IMR-90 (cell line): ENCODE results near the gene MCUB. TPM values are rescaled to one million over a fixed set of nuclear protein-coding genes. Genes with fewer than 3 reads are reported as not detected.

Experiments used
- ATAC-seq: fragments of 200-7000 bp; cut with Tn5 transposase; 2 replicates; pipeline ENCODE4 v1.9.1; 2020; ENCODE audit warnings: low read depth, mild to moderate bottlenecking, moderate library complexity
- BruUV-seq: library from RNA; stranded (reverse); fragments of 400-500 nt; replicated peaks from 2 replicates; lab custom pipeline; 2021; lab: Mats Ljungman, UMichigan
- CTCF ChIA-PET: fragments of 300-600 bp; formaldehyde crosslinking; extraction: SDS; loops from one replicate; lab custom pipeline; 2021; ENCODE audit warnings: antibody characterized with exemption; lab: Yijun Ruan, JAX
- POLR2A ChIA-PET: fragments of 300-600 bp; sonication (Branson Sonifier 250); formaldehyde crosslinking; loops from one replicate; lab custom pipeline; 2022; ENCODE audit warnings: antibody characterized with exemption; ENCODE audit not compliant: unreplicated experiment; lab: Charles Lee
- DNase-seq: peaks from one replicate; pipeline ENCODE4 v3.0.0; 2013
- H2AFZ ChIP-seq: replicated peaks from 2 replicates; pipeline ENCODE3; 2013; ENCODE audit warnings: low read length, mild to moderate bottlenecking; ENCODE audit not compliant: poor library complexity
- H2AK5ac ChIP-seq: 2 replicates; pipeline ENCODE4 v1.6.1; 2013; ENCODE audit warnings: low read depth, low read length, inconsistent platforms
- H2AK9ac ChIP-seq: replicated peaks from 2 replicates; pipeline ENCODE3; 2013; ENCODE audit warnings: mild to moderate bottlenecking, low read depth, low read length, moderate library complexity; ENCODE audit not compliant: poor library complexity
- H2BK120ac ChIP-seq: 2 replicates; pipeline ENCODE4 v1.6.1; 2013; ENCODE audit warnings: low read depth, low read length, inconsistent platforms
- H2BK15ac ChIP-seq: 3 replicates; pipeline ENCODE4 v1.6.1; 2013; ENCODE audit warnings: low read depth, low read length, inconsistent platforms
- H2BK20ac ChIP-seq: 2 replicates; pipeline ENCODE4 v1.6.1; 2013; ENCODE audit warnings: low read depth, mild to moderate bottlenecking, inconsistent platforms, low read length, moderate library complexity
- H2BK5ac ChIP-seq: 2 replicates; pipeline ENCODE4 v1.6.1; 2013; ENCODE audit warnings: mild to moderate bottlenecking, low read depth, low read length, inconsistent platforms; ENCODE audit not compliant: poor library complexity, severe bottlenecking
- H3K14ac ChIP-seq: replicated peaks from 2 replicates; pipeline ENCODE4 v1.6.1; 2013; ENCODE audit warnings: low read depth, low read length, inconsistent platforms
- H3K18ac ChIP-seq: 2 replicates; pipeline ENCODE4 v1.6.1; 2013; ENCODE audit warnings: low read depth, low read length, control low read depth
- H3K23ac ChIP-seq: 2 replicates; pipeline ENCODE4 v1.6.1; 2013; ENCODE audit warnings: low read depth, low read length, inconsistent platforms
- H3K27ac ChIP-seq: 2 replicates; pipeline ENCODE4 v1.5.1; 2013; ENCODE audit warnings: mild to moderate bottlenecking, control low read depth, low read length; ENCODE audit not compliant: insufficient read depth
- H3K27me3 ChIP-seq: 2 replicates; pipeline ENCODE4 v1.6.1; 2013; ENCODE audit warnings: low read length; ENCODE audit not compliant: control insufficient read depth, insufficient read depth
- H3K36me3 ChIP-seq: 2 replicates; pipeline ENCODE4 v1.6.1; 2013; ENCODE audit warnings: low read length, mixed read lengths; ENCODE audit not compliant: control insufficient read depth, insufficient read depth
- H3K4ac ChIP-seq: 2 replicates; pipeline ENCODE4 v1.6.1; 2013; ENCODE audit warnings: low read depth, low read length, inconsistent platforms
- H3K4me1 ChIP-seq: 2 replicates; pipeline ENCODE4 v1.6.1; 2013; ENCODE audit warnings: low read length, mixed read lengths; ENCODE audit not compliant: control insufficient read depth, insufficient read depth
- H3K4me2 ChIP-seq: 2 replicates; pipeline ENCODE4 v1.6.1; 2013; ENCODE audit warnings: low read depth, mild to moderate bottlenecking, control low read depth, low read length, moderate library complexity
- H3K4me3 ChIP-seq: 2 replicates; pipeline ENCODE4 v1.5.1; 2013; ENCODE audit warnings: low read depth, mild to moderate bottlenecking, control low read depth, low read length, moderate library complexity; ENCODE audit not compliant: insufficient read depth
- H3K56ac ChIP-seq: 2 replicates; pipeline ENCODE4 v1.6.1; 2013; ENCODE audit warnings: low read length, inconsistent platforms; ENCODE audit not compliant: insufficient read depth; ENCODE audit errors: extremely low read depth
- H3K79me1 ChIP-seq, 2 experiments: 2 replicates each; pipeline ENCODE4 v1.6.1; 2013; ENCODE audit warnings: low read length in 2 of 2, inconsistent platforms in 1 of 2, low read depth in 1 of 2
- H3K9ac ChIP-seq: 2 replicates; pipeline ENCODE4 v1.6.1; 2013; ENCODE audit warnings: low read depth, low read length, control low read depth
- H3K9me1 ChIP-seq: 2 replicates; pipeline ENCODE4 v1.6.1; 2013; ENCODE audit warnings: low read length, inconsistent platforms; ENCODE audit not compliant: insufficient read depth
- H3K9me3 ChIP-seq: 2 replicates; pipeline ENCODE4 v1.6.1; 2013; ENCODE audit warnings: low read length; ENCODE audit not compliant: control insufficient read depth, insufficient read depth
- H4K20me1 ChIP-seq: 2 replicates; pipeline ENCODE4 v1.6.1; 2013; ENCODE audit warnings: low read length, inconsistent platforms; ENCODE audit not compliant: insufficient read depth
- H4K5ac ChIP-seq: 2 replicates; pipeline ENCODE4 v1.6.1; 2013; ENCODE audit warnings: mild to moderate bottlenecking, low read depth, low read length, control low read depth
- H4K8ac ChIP-seq, 2 experiments: 2 replicates each; pipeline ENCODE4 v1.6.1; 2013; ENCODE audit warnings: low read depth in 2 of 2, low read length in 2 of 2, control low read depth in 1 of 2, inconsistent platforms in 1 of 2
- H4K91ac ChIP-seq: 2 replicates; pipeline ENCODE4 v1.6.1; 2013; ENCODE audit warnings: low read depth, low read length, inconsistent platforms; ENCODE audit not compliant: insufficient read depth
- BHLHE40 ChIP-seq: fragments of 150-350 bp; IDR thresholded peaks from 2 replicates; pipeline ENCODE4 v1.6.1; 2016; ENCODE audit warnings: mild to moderate bottlenecking, low read depth, low read length
- CEBPB ChIP-seq: IDR thresholded peaks from 2 replicates; pipeline ENCODE4 v1.6.1; 2012; ENCODE audit warnings: low read depth, low read length, improper control_type of control experiment
- CHD1 ChIP-seq: IDR thresholded peaks from 2 replicates; pipeline ENCODE4 v1.6.1; 2012; ENCODE audit warnings: low read depth, low read length, improper control_type of control experiment
- CTCF ChIP-seq: conservative IDR thresholded peaks from 2 replicates; pipeline ENCODE4 v1.5.1; 2012; ENCODE audit warnings: mild to moderate bottlenecking, low read depth, low read length, improper control_type of control experiment
- FOS ChIP-seq: fragments of 150-350 bp; IDR thresholded peaks from 2 replicates; pipeline ENCODE4 v1.6.1; 2016; ENCODE audit warnings: low read depth, low read length
- MAFK ChIP-seq: IDR thresholded peaks from 2 replicates; pipeline ENCODE4 v1.6.1; 2012; ENCODE audit warnings: low read depth, low read length, improper control_type of control experiment
- MAZ ChIP-seq: IDR thresholded peaks from 2 replicates; pipeline ENCODE4 v1.6.1; 2012; ENCODE audit warnings: low read depth, mild to moderate bottlenecking, low read length, improper control_type of control experiment, moderate library complexity, borderline replicate concordance
- MXI1 ChIP-seq: IDR thresholded peaks from 2 replicates; pipeline ENCODE4 v1.6.1; 2012; ENCODE audit warnings: low read depth, mild to moderate bottlenecking, low read length, moderate library complexity, borderline replicate concordance
- POLR2A ChIP-seq: IDR thresholded peaks from 2 replicates; pipeline ENCODE4 v1.6.1; 2012; ENCODE audit warnings: mild to moderate bottlenecking, low read depth, low read length
- RAD21 ChIP-seq: IDR thresholded peaks from 2 replicates; pipeline ENCODE4 v1.6.1; 2012; ENCODE audit warnings: low read length, improper control_type of control experiment
- RCOR1 ChIP-seq: IDR thresholded peaks from 2 replicates; pipeline ENCODE4 v1.6.1; 2012; ENCODE audit warnings: mild to moderate bottlenecking, low read length, improper control_type of control experiment; ENCODE audit not compliant: insufficient replicate concordance
- SMC3 ChIP-seq: fragments of 150-350 bp; IDR thresholded peaks from 2 replicates; pipeline ENCODE4 v1.6.1; 2016; ENCODE audit warnings: low read depth, mild to moderate bottlenecking, antibody characterized with exemption, low read length, moderate library complexity
- USF2 ChIP-seq: fragments of 150-350 bp; IDR thresholded peaks from 2 replicates; pipeline ENCODE4 v1.6.1; 2017; ENCODE audit warnings: mild to moderate bottlenecking, antibody characterized with exemption, low read length, low read depth
- dilution Hi-C: fragments of 300-500 bp; cut with HindIII; formaldehyde crosslinking; loops from one replicate; pipeline ENCODE4 v1.14.3; 2018; ENCODE audit warnings: low sequenced_read_pairs; ENCODE audit not compliant: unreplicated experiment
- in situ Hi-C: fragments of 300-500 bp; cut with MboI; formaldehyde crosslinking; loops from 3 replicates; pipeline ENCODE4 v1.14.3; 2019; ENCODE audit warnings: low sequenced_read_pairs, inconsistent platforms, mixed read lengths
- intact Hi-C: fragments of 100-400 bp; cut with micrococcal nuclease; formaldehyde crosslinking; loops from 2 replicates; pipeline ENCODE4 v1.10.0; 2022
- polyA plus RNA-seq, 3 experiments: library from polyadenylated mRNA; depleted of rRNA; stranded (reverse); fragments of >200 nt; gene quantifications; 2 replicates each; pipeline ENCODE4 v1.2.3, GENCODE V29; 2012; ENCODE audit warnings: low replicate concordance in 1 of 3
- total RNA-seq: library from RNA; depleted of rRNA; stranded (reverse); fragments of >200 nt; gene quantifications from 2 replicates; pipeline ENCODE4 v1.2.3, GENCODE V29; 2012
- TF ChIP-seq, protein P1 (sequence below): fragments of 150-350 bp; IDR thresholded peaks from 2 replicates; pipeline ENCODE4 v1.6.1; 2016; ENCODE audit warnings: low read depth, mild to moderate bottlenecking, low read length, moderate library complexity, borderline replicate concordance

The MCUB gene
- total and polyA plus RNA-seq, 2 of the 4 experiments (the other 2 are of a cell fraction), result 18.5 to 20.4 TPM

- Histone ChIP-seq H3K14ac (no peak overlapping the region), H4K91ac (no peak overlapping the region), H2BK15ac (no peak overlapping the region), H2AK5ac (no peak overlapping the region), H3K36me3 (peaks cover 48% of the 10 kb centered on the region), H2BK120ac (no peak overlapping the region), H2AFZ (no peak overlapping the region), H4K20me1 (no peaks in the 10 kb centered on the region), H3K9me1 (no peaks in the 10 kb centered on the region), H3K18ac (no peak overlapping the region), H3K27me3 (no peaks in the 10 kb centered on the region), H3K27ac (no peak overlapping the region), H3K9ac (no peak overlapping the region), H3K9me3 (no peaks in the 10 kb centered on the region), H3K56ac (no peak overlapping the region), H4K5ac (no peak overlapping the region), H4K8ac (no peak overlapping the region), H3K4me2 (no peak overlapping the region), H3K4me1 (no peaks in the 10 kb centered on the region), H3K23ac (no peak overlapping the region), H3K4me3 (no peak overlapping the region), H2BK20ac (no peak overlapping the region), H3K4ac (no peak overlapping the region), H3K79me1 (peaks cover 0 to under 1% of the 10 kb centered on the region in 2 experiments; a peak in 1 of 4 replicates), H2AK9ac (no peak overlapping the region), H2BK5ac (no peak overlapping the region)
- dilution Hi-C loops, result no loop called here
- ChIA-PET POLR2A (no interaction called here), CTCF (interaction anchor here (0.9 kb wide), 1 partner anchor 18 kb away, joined by 3 read pairs; no protein-coding TSS in a partner anchor)
- TF ChIP-seq POLR2A (no peak), FOS (no peak), USF2 (no peak), RCOR1 (no peak), CTCF (no peak), CHD1 (no peak), RAD21 (no peak), MXI1 (no peak), MAZ (no peak), MAFK (no peak), SMC3 (no peak), BHLHE40 (no peak), CEBPB (no peak)
- TF ChIP-seq, protein P1, sequence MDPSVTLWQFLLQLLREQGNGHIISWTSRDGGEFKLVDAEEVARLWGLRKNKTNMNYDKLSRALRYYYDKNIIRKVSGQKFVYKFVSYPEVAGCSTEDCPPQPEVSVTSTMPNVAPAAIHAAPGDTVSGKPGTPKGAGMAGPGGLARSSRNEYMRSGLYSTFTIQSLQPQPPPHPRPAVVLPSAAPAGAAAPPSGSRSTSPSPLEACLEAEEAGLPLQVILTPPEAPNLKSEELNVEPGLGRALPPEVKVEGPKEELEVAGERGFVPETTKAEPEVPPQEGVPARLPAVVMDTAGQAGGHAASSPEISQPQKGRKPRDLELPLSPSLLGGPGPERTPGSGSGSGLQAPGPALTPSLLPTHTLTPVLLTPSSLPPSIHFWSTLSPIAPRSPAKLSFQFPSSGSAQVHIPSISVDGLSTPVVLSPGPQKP, result no peak
- no peak for DNase-seq
- intact Hi-C loops, result no loop called here
- BruUV-seq, result no TSS peak
- in situ Hi-C loops, result no loop called here
- ATAC-seq, result no peak
These were observed 27.9 kb upstream of the MCUB start for GRCh38 chr4:109532182-109532581.
